HFF-Myc (cell line): ENCODE measurements around the gene NEK6.

Source experiments
- DNase-seq: peaks from one replicate; pipeline ENCODE4 v3.0.0-alpha.2; 2011; ENCODE audit warnings: low read depth; ENCODE audit errors: extremely low read depth
- H3K4me3 ChIP-seq: replicated peaks from 2 replicates; pipeline ENCODE4 v1.5.1; 2011; ENCODE audit warnings: low read depth, mild to moderate bottlenecking, control low read depth, low read length
- CTCF ChIP-seq: IDR thresholded peaks from 2 replicates; pipeline ENCODE4 v1.5.1; 2012; ENCODE audit warnings: mild to moderate bottlenecking, low read depth, low read length, control low read depth; ENCODE audit errors: missing control alignments

NEK6 gene

GRCh38 chr9:124274226-124274625, 16.5 kb downstream of the NEK6 start:
- TF ChIP-seq CTCF = no peak
- H3K4me3 ChIP-seq = no peak overlapping the region
- no peak for DNase-seq

DNA sequence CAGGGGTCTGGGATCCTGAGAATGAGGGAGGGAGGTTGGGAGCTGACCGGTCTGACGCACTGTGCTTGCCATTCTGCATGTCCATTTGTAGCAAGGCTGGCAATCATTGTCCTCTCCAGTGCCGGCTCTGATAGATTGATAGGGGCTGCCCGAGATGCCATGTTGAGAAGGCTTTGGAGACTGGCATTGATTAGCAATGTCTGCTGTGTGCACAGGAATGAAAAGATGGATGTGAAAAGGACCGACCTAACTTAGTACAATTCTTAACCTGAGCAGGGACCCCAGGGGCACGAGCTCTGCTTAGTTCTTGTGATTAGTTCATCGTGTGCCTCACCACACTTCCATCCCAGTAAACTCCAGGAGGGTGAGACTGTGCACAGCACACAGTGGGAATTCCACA, 17.0 kb downstream of the NEK6 start:
- no peak for TF ChIP-seq CTCF
- no peak overlapping the region for H3K4me3 ChIP-seq
- no peak for DNase-seq

- no peak overlapping the region for H3K4me3 ChIP-seq
- no peak for TF ChIP-seq CTCF
- no peak for DNase-seq
Observed at GRCh38 chr9:124277420-124277819, 19.7 kb downstream of the NEK6 start.

DNA sequence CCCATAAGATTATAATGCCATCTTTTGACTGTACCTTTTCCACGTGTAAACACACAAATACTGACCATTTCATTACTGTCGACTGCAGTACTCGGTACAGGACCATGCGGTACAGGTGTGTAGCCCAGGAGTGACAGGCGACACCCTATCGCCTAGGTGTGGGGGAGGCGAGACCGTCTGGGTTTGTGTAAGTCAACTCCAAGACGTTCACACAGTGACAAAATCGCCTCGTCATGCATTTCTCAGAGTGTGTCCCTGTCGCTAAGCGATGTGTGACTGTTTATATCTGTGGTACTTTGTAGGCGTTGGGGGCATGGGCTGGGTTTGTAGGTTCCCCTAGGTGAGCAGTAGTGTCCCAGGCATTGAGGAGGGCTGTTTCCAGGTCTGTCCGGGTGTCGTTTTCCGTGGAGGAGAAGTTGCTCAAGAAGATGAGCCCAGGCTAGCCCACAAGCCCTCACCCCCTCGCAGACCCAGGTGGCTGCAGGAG, 20.3 kb downstream of the NEK6 start:
- DNase-seq = no peak
- H3K4me3 ChIP-seq = no peak overlapping the region
- no peak for TF ChIP-seq CTCF

- no peak for DNase-seq
- TF ChIP-seq CTCF = no peak
Observed at GRCh38 chr9:124279531-124280175, 21.9 kb downstream of the NEK6 start.

GRCh38 chr9:124280176-124280691, 22.5 kb downstream of the NEK6 start:
- H3K4me3 ChIP-seq = no peak overlapping the region
- no peak for TF ChIP-seq CTCF
- no peak for DNase-seq

More at GRCh38 chr9:124279531-124280175, 21.9 kb downstream of the NEK6 start:
- no peak overlapping the region for H3K4me3 ChIP-seq

- DNase-seq = no peak
- TF ChIP-seq CTCF = no peak
- H3K4me3 ChIP-seq = no peak overlapping the region
Observed at GRCh38 chr9:124281931-124282371, 24.2 kb downstream of the NEK6 start.
